ENCODE measurements around the gene NIT2. TPM values are rescaled to one million over a fixed set of nuclear protein-coding genes. Genes with fewer than 3 reads are reported as not detected.

NIT2 gene
- total RNA-seq = 10 to 100 TPM; 61.2 to 70.9 (median 62.1) TPM

- peak; percentile 98 to 99 for ATAC-seq
- H3K4me3 Mint-ChIP-seq = peak within 1 kb of the TSS; percentile 92
Observed at GRCh38 chr3:100334488-100335351, at the start of gene NIT2. Gene NIT2, plus strand, starts transcription at chr3:100334757. Its CDS starts 35 bp downstream, at chr3:100334792.

GRCh38 chr3:100288288-100288894 is 46.2 kb upstream of the NIT2 start:
- H3K27me3 Mint-ChIP-seq (ENCODE audit: low read depth) = no peaks in the 10 kb centered on the region
- no peaks in the 10 kb centered on the region for H3K9me3 Mint-ChIP-seq
- DNase-seq = no peak
- no peaks in the 10 kb centered on the region for H3K4me1 Mint-ChIP-seq (ENCODE audit: low read depth)
- no peak overlapping the region for H3K4me3 Mint-ChIP-seq
- H3K36me3 Mint-ChIP-seq (ENCODE audit: insufficient read depth) = peaks cover 17% of the 10 kb centered on the region
- ATAC-seq = no peak

More at GRCh38 chr3:100334488-100335351, at the start of gene NIT2:
- Mint-ChIP-seq H3K9me3 (no peaks in the 10 kb centered on the region), H3K27me3 (ENCODE audit: low read depth) (no peaks in the 10 kb centered on the region), H3K36me3 (ENCODE audit: insufficient read depth) (peaks cover 7% of the 10 kb centered on the region), H3K4me1 (ENCODE audit: low read depth) (peaks cover 26% of the 10 kb centered on the region)
- peak; percentile 73 for DNase-seq

- peaks cover 20% of the 10 kb centered on the region for H3K36me3 Mint-ChIP-seq (ENCODE audit: insufficient read depth)
- no peaks in the 10 kb centered on the region for H3K4me1 Mint-ChIP-seq (ENCODE audit: low read depth)
- H3K27me3 Mint-ChIP-seq (ENCODE audit: low read depth) = no peaks in the 10 kb centered on the region
- no peaks in the 10 kb centered on the region for H3K9me3 Mint-ChIP-seq
- DNase-seq = no peak
- ATAC-seq = no peak
- H3K4me3 Mint-ChIP-seq = no peak overlapping the region
Observed at GRCh38 chr3:100289339-100289738, 45.2 kb upstream of the NIT2 start.

GRCh38 chr3:100295089-100295488 is 39.5 kb upstream of the NIT2 start:
- DNase-seq = no peak
- ATAC-seq = no peak
- Mint-ChIP-seq H3K36me3 (ENCODE audit: insufficient read depth) (peaks cover 34% of the 10 kb centered on the region), H3K4me1 (ENCODE audit: low read depth) (no peaks in the 10 kb centered on the region), H3K4me3 (no peak overlapping the region), H3K27me3 (ENCODE audit: low read depth) (no peaks in the 10 kb centered on the region), H3K9me3 (no peaks in the 10 kb centered on the region)

- ATAC-seq (no peak), DNase-seq (no peak)
- H3K36me3 Mint-ChIP-seq (ENCODE audit: insufficient read depth) = peaks cover 40% of the 10 kb centered on the region
- H3K4me1 Mint-ChIP-seq (ENCODE audit: low read depth) = no peaks in the 10 kb centered on the region
- H3K9me3 Mint-ChIP-seq = no peaks in the 10 kb centered on the region
- no peak overlapping the region for H3K4me3 Mint-ChIP-seq
- no peaks in the 10 kb centered on the region for H3K27me3 Mint-ChIP-seq (ENCODE audit: low read depth)
Observed at GRCh38 chr3:100297784-100298183, 36.8 kb upstream of the NIT2 start.

- no peaks in the 10 kb centered on the region for H3K4me1 Mint-ChIP-seq (ENCODE audit: low read depth)
- H3K4me3 Mint-ChIP-seq = no peak overlapping the region
- DNase-seq (no peak), ATAC-seq (no peak)
- no peaks in the 10 kb centered on the region for H3K9me3 Mint-ChIP-seq
- H3K36me3 Mint-ChIP-seq (ENCODE audit: insufficient read depth) = peaks cover 40% of the 10 kb centered on the region
- no peaks in the 10 kb centered on the region for H3K27me3 Mint-ChIP-seq (ENCODE audit: low read depth)
Observed at GRCh38 chr3:100299016-100299415, 35.5 kb upstream of the NIT2 start.

- ATAC-seq (no peak), DNase-seq (no peak)
- Mint-ChIP-seq H3K27me3 (ENCODE audit: low read depth) (no peaks in the 10 kb centered on the region), H3K36me3 (ENCODE audit: insufficient read depth) (peaks cover 19% of the 10 kb centered on the region), H3K4me3 (no peak overlapping the region), H3K4me1 (ENCODE audit: low read depth) (no peaks in the 10 kb centered on the region), H3K9me3 (no peaks in the 10 kb centered on the region)
Observed at GRCh38 chr3:100306695-100307094, 27.9 kb upstream of the NIT2 start.

- no peaks in the 10 kb centered on the region for H3K27me3 Mint-ChIP-seq (ENCODE audit: low read depth)
- no peaks in the 10 kb centered on the region for H3K9me3 Mint-ChIP-seq
- H3K4me1 Mint-ChIP-seq (ENCODE audit: low read depth) = no peaks in the 10 kb centered on the region
- DNase-seq = no peak
- ATAC-seq = no peak
- H3K36me3 Mint-ChIP-seq (ENCODE audit: insufficient read depth) = peaks cover 12% of the 10 kb centered on the region
- H3K4me3 Mint-ChIP-seq = no peak overlapping the region
Observed at GRCh38 chr3:100310355-100310965, 24.1 kb upstream of the NIT2 start.

- no peak for DNase-seq
- Mint-ChIP-seq H3K4me3 (no peak overlapping the region), H3K9me3 (no peaks in the 10 kb centered on the region), H3K27me3 (ENCODE audit: low read depth) (no peaks in the 10 kb centered on the region), H3K4me1 (ENCODE audit: low read depth) (no peaks in the 10 kb centered on the region), H3K36me3 (ENCODE audit: insufficient read depth) (peaks cover 15% of the 10 kb centered on the region)
- ATAC-seq = no peak
Observed at GRCh38 chr3:100311011-100311410, 23.5 kb upstream of the NIT2 start.

- Mint-ChIP-seq H3K36me3 (ENCODE audit: insufficient read depth) (peaks cover 9% of the 10 kb centered on the region), H3K9me3 (no peaks in the 10 kb centered on the region), H3K4me3 (peak overlapping the region; percentile 38), H3K4me1 (ENCODE audit: low read depth) (peaks cover 14% of the 10 kb centered on the region), H3K27me3 (ENCODE audit: low read depth) (no peaks in the 10 kb centered on the region)
- ATAC-seq = peak in 1 of 2 donors; percentile 65
- no peak for DNase-seq
Observed at GRCh38 chr3:100316641-100317069, 17.9 kb upstream of the NIT2 start.

GRCh38 chr3:100317912-100318311 is 16.6 kb upstream of the NIT2 start:
- no peak for DNase-seq
- H3K9me3 Mint-ChIP-seq = no peaks in the 10 kb centered on the region
- H3K4me3 Mint-ChIP-seq = no peak overlapping the region
- H3K27me3 Mint-ChIP-seq (ENCODE audit: low read depth) = no peaks in the 10 kb centered on the region
- peaks cover 14% of the 10 kb centered on the region for H3K4me1 Mint-ChIP-seq (ENCODE audit: low read depth)
- H3K36me3 Mint-ChIP-seq (ENCODE audit: insufficient read depth) = peaks cover 9% of the 10 kb centered on the region
- no peak for ATAC-seq

- DNase-seq = no peak
- ATAC-seq = no peak
- no peak overlapping the region for H3K4me3 Mint-ChIP-seq
- peaks cover 14% of the 10 kb centered on the region for H3K4me1 Mint-ChIP-seq (ENCODE audit: low read depth)
- peaks cover 9% of the 10 kb centered on the region for H3K36me3 Mint-ChIP-seq (ENCODE audit: insufficient read depth)
- H3K27me3 Mint-ChIP-seq (ENCODE audit: low read depth) = no peaks in the 10 kb centered on the region
- no peaks in the 10 kb centered on the region for H3K9me3 Mint-ChIP-seq
Observed at GRCh38 chr3:100319951-100320350, 14.6 kb upstream of the NIT2 start.

GRCh38 chr3:100324044-100324443 is 10.5 kb upstream of the NIT2 start:
- no peak overlapping the region for H3K4me3 Mint-ChIP-seq

GRCh38 chr3:100325827-100326226 is 8.7 kb upstream of the NIT2 start:
- ATAC-seq (no peak), DNase-seq (no peak)
- Mint-ChIP-seq H3K27me3 (ENCODE audit: low read depth) (no peaks in the 10 kb centered on the region), H3K36me3 (ENCODE audit: insufficient read depth) (peaks cover 16% of the 10 kb centered on the region), H3K4me3 (no peak overlapping the region), H3K4me1 (ENCODE audit: low read depth) (no peaks in the 10 kb centered on the region), H3K9me3 (peaks cover 4% of the 10 kb centered on the region)

More at GRCh38 chr3:100324044-100324443, 10.5 kb upstream of the NIT2 start:
- Mint-ChIP-seq H3K4me1 (ENCODE audit: low read depth) (no peaks in the 10 kb centered on the region), H3K9me3 (peaks cover 4% of the 10 kb centered on the region), H3K36me3 (ENCODE audit: insufficient read depth) (peaks cover 22% of the 10 kb centered on the region), H3K27me3 (ENCODE audit: low read depth) (no peaks in the 10 kb centered on the region)
- ATAC-seq (no peak), DNase-seq (no peak)
